GM23338 (cell line): ENCODE data around the gene PSMG2.

ENCODE experiments used
- EZH2 ChIP-seq: fragments of 200-600 bp; sonication (generic); IDR thresholded peaks from one replicate; pipeline ENCODE4 v1.8.0; 2017; ENCODE audit warnings: antibody characterized with exemption, mild to moderate bottlenecking, low read depth; ENCODE audit not compliant: unreplicated experiment
- EZH2phosphoT487 ChIP-seq: fragments of 200-600 bp; sonication (generic); IDR thresholded peaks from one replicate; pipeline ENCODE4 v1.8.1; 2018; ENCODE audit warnings: antibody characterized with exemption; ENCODE audit not compliant: unreplicated experiment
- JUNB ChIP-seq: IDR thresholded peaks from one replicate; pipeline ENCODE4 v1.6.1; 2016; ENCODE audit warnings: antibody characterized with exemption; ENCODE audit not compliant: unreplicated experiment
- NANOG ChIP-seq: IDR thresholded peaks from 2 replicates; pipeline ENCODE4 v1.6.1; 2016; ENCODE audit warnings: antibody characterized with exemption, borderline replicate concordance
- POLR2AphosphoS5 ChIP-seq: IDR thresholded peaks from 2 replicates; pipeline ENCODE4 v1.6.1; 2016; ENCODE audit warnings: antibody characterized with exemption, low read depth
- STAT1 ChIP-seq: IDR thresholded peaks from one replicate; pipeline ENCODE4 v1.6.1; 2016; ENCODE audit warnings: antibody characterized with exemption; ENCODE audit not compliant: unreplicated experiment
- ZNF114 ChIP-seq: fragments of 250-450 bp; sonication (Bioruptor Pico); IDR thresholded peaks from 2 replicates; pipeline ENCODE4 v1.5.0; 2020; ENCODE audit warnings: mild to moderate bottlenecking, moderate library complexity
- TF ChIP-seq, protein P1 (sequence below), 2 experiments: fragments of 200-600 bp in 1 of 2; sonication (generic) in 1 of 2; conservative IDR thresholded peaks; 2 replicates each; pipeline versions ENCODE4 v1.5.1 to v1.6.1; 2016 to 2017; ENCODE audit warnings: antibody characterized with exemption in 2 of 2, low read depth in 2 of 2, mild to moderate bottlenecking in 2 of 2, moderate library complexity in 1 of 2
- TF ChIP-seq, protein P2 (sequence below): IDR thresholded peaks from one replicate; pipeline ENCODE4 v1.6.1; 2018; ENCODE audit warnings: antibody characterized with exemption; ENCODE audit not compliant: unreplicated experiment
- TF ChIP-seq, protein P3 (sequence below): fragments of 250-450 bp; sonication (Bioruptor Pico); IDR thresholded peaks from 2 replicates; pipeline ENCODE4 v1.5.0; 2020; ENCODE audit warnings: mild to moderate bottlenecking, moderate library complexity

DNA sequence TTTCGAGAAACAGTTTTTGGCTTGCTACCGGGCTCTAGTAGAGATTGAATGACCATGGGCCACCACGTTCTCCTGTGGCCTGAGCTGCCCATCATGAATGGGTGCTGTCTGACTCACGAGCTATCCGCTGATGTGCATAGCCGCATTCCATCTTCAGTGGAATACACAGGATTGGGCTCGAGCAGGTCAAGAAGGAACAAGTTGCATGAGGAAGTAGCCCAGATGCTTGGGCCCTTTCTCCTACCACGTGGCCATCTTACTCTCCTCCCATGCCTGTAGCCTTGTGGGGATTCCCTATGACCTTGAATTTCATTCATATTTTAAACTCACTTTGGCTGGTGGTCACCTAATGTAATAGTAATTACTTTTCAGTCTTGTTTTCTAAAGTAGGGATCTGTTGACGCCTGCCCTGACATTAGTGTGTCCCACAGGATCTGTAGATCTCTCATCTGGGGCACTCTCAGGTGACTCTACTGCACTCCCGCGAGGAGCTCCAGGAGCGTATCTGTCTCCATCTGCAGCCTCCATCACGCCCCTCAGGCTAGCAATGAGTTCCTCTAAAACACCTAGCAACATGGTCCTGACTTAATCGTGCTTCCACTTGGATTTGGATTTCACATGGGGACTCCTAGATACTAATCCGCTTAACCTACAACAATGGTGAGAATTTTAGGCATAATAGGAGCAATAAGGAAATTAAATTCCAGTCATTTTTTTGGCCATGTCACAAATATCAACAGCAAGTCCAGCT lies 67.8 kb downstream of the PSMG2 start:
- TF ChIP-seq, protein P1, sequence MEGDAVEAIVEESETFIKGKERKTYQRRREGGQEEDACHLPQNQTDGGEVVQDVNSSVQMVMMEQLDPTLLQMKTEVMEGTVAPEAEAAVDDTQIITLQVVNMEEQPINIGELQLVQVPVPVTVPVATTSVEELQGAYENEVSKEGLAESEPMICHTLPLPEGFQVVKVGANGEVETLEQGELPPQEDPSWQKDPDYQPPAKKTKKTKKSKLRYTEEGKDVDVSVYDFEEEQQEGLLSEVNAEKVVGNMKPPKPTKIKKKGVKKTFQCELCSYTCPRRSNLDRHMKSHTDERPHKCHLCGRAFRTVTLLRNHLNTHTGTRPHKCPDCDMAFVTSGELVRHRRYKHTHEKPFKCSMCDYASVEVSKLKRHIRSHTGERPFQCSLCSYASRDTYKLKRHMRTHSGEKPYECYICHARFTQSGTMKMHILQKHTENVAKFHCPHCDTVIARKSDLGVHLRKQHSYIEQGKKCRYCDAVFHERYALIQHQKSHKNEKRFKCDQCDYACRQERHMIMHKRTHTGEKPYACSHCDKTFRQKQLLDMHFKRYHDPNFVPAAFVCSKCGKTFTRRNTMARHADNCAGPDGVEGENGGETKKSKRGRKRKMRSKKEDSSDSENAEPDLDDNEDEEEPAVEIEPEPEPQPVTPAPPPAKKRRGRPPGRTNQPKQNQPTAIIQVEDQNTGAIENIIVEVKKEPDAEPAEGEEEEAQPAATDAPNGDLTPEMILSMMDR (conservative IDR thresholded peaks at IDR 0.05; ENCODE audit: low read depth in 2 of 2) = no peak
- TF ChIP-seq ZNF114 = no peak
- no peak for TF ChIP-seq EZH2phosphoT487
- TF ChIP-seq EZH2 = no peak
- TF ChIP-seq NANOG = no peak
- TF ChIP-seq, protein P2, sequence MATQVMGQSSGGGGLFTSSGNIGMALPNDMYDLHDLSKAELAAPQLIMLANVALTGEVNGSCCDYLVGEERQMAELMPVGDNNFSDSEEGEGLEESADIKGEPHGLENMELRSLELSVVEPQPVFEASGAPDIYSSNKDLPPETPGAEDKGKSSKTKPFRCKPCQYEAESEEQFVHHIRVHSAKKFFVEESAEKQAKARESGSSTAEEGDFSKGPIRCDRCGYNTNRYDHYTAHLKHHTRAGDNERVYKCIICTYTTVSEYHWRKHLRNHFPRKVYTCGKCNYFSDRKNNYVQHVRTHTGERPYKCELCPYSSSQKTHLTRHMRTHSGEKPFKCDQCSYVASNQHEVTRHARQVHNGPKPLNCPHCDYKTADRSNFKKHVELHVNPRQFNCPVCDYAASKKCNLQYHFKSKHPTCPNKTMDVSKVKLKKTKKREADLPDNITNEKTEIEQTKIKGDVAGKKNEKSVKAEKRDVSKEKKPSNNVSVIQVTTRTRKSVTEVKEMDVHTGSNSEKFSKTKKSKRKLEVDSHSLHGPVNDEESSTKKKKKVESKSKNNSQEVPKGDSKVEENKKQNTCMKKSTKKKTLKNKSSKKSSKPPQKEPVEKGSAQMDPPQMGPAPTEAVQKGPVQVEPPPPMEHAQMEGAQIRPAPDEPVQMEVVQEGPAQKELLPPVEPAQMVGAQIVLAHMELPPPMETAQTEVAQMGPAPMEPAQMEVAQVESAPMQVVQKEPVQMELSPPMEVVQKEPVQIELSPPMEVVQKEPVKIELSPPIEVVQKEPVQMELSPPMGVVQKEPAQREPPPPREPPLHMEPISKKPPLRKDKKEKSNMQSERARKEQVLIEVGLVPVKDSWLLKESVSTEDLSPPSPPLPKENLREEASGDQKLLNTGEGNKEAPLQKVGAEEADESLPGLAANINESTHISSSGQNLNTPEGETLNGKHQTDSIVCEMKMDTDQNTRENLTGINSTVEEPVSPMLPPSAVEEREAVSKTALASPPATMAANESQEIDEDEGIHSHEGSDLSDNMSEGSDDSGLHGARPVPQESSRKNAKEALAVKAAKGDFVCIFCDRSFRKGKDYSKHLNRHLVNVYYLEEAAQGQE = no peak
- TF ChIP-seq JUNB = no peak
- TF ChIP-seq STAT1 = no peak
- no peak for TF ChIP-seq POLR2AphosphoS5
- TF ChIP-seq, protein P3, sequence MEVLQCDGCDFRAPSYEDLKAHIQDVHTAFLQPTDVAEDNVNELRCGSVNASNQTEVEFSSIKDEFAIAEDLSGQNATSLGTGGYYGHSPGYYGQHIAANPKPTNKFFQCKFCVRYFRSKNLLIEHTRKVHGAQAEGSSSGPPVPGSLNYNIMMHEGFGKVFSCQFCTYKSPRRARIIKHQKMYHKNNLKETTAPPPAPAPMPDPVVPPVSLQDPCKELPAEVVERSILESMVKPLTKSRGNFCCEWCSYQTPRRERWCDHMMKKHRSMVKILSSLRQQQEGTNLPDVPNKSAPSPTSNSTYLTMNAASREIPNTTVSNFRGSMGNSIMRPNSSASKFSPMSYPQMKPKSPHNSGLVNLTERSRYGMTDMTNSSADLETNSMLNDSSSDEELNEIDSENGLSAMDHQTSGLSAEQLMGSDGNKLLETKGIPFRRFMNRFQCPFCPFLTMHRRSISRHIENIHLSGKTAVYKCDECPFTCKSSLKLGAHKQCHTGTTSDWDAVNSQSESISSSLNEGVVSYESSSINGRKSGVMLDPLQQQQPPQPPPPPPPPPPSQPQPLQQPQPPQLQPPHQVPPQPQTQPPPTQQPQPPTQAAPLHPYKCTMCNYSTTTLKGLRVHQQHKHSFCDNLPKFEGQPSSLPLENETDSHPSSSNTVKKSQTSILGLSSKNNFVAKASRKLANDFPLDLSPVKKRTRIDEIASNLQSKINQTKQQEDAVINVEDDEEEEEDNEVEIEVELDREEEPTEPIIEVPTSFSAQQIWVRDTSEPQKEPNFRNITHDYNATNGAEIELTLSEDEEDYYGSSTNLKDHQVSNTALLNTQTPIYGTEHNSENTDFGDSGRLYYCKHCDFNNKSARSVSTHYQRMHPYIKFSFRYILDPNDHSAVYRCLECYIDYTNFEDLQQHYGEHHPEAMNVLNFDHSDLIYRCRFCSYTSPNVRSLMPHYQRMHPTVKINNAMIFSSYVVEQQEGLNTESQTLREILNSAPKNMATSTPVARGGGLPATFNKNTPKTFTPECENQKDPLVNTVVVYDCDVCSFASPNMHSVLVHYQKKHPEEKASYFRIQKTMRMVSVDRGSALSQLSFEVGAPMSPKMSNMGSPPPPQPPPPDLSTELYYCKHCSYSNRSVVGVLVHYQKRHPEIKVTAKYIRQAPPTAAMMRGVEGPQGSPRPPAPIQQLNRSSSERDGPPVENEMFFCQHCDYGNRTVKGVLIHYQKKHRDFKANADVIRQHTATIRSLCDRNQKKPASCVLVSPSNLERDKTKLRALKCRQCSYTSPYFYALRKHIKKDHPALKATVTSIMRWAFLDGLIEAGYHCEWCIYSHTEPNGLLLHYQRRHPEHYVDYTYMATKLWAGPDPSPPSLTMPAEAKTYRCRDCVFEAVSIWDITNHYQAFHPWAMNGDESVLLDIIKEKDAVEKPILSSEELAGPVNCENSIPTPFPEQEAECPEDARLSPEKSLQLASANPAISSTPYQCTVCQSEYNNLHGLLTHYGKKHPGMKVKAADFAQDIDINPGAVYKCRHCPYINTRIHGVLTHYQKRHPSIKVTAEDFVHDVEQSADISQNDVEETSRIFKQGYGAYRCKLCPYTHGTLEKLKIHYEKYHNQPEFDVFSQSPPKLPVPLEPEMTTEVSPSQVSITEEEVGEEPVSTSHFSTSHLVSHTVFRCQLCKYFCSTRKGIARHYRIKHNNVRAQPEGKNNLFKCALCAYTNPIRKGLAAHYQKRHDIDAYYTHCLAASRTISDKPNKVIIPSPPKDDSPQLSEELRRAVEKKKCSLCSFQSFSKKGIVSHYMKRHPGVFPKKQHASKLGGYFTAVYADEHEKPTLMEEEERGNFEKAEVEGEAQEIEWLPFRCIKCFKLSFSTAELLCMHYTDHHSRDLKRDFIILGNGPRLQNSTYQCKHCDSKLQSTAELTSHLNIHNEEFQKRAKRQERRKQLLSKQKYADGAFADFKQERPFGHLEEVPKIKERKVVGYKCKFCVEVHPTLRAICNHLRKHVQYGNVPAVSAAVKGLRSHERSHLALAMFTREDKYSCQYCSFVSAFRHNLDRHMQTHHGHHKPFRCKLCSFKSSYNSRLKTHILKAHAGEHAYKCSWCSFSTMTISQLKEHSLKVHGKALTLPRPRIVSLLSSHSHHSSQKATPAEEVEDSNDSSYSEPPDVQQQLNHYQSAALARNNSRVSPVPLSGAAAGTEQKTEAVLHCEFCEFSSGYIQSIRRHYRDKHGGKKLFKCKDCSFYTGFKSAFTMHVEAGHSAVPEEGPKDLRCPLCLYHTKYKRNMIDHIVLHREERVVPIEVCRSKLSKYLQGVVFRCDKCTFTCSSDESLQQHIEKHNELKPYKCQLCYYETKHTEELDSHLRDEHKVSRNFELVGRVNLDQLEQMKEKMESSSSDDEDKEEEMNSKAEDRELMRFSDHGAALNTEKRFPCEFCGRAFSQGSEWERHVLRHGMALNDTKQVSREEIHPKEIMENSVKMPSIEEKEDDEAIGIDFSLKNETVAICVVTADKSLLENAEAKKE (CRISPR knock-in tag) = no peak
